Tibial nerve (tissue), 4 donors: ENCODE results near the gene ICA1L. TPM values are rescaled to one million over a fixed set of nuclear protein-coding genes. Genes with fewer than 3 reads are reported as not detected.
"Not testable (repeated sequence)": the region's sequence is repeated elsewhere in the genome, so short reads cannot be mapped to it uniquely, and the experiment has no call there.

Experiments used
- DNase-seq, 2 donors: peaks; one replicate each; pipeline ENCODE4 v3.0.0-alpha.2; 2019; ENCODE audit warnings: low spot score in 2 of 2
- H3K27ac ChIP-seq, 4 donors: fragments of 200-600 bp; sonication (generic) in 3 of 4; one replicate each; pipeline ENCODE4 v1.5.1; 2017 to 2019; ENCODE audit warnings: mild to moderate bottlenecking in 1 of 4
- H3K27me3 ChIP-seq, 2 donors: fragments of 200-600 bp; sonication (generic) in 1 of 2; one replicate each; pipeline versions ENCODE4 v1.5.1 to v1.6.0; 2017 to 2019
- H3K36me3 ChIP-seq, 3 donors: fragments of 200-600 bp; sonication (generic); one replicate each; pipeline ENCODE4 v1.5.1; 2018 to 2019
- H3K4me1 ChIP-seq, 4 donors: fragments of 200-600 bp; sonication (generic) in 3 of 4; one replicate each; pipeline ENCODE4 v1.5.1; 2017 to 2019
- H3K4me3 ChIP-seq, 4 donors: fragments of 200-600 bp; sonication (generic) in 3 of 4; one replicate each; pipeline ENCODE4 v1.5.1; 2017 to 2019; ENCODE audit warnings: mild to moderate bottlenecking in 1 of 4, moderate library complexity in 1 of 4
- H3K9me3 ChIP-seq, 4 donors: fragments of 200-600 bp; sonication (generic) in 3 of 4; one replicate each; pipeline ENCODE4 v1.5.1; 2017 to 2019
- EP300 ChIP-seq, 2 donors: sonication (generic); formaldehyde crosslinking; IDR thresholded peaks; one replicate each; pipeline ENCODE4 v1.6.1; 2017; ENCODE audit warnings: antibody characterized with exemption in 2 of 2, mild to moderate bottlenecking in 1 of 2
- POLR2A ChIP-seq, 2 donors: fragments of 450-650 bp; IDR thresholded peaks; one replicate each; pipeline ENCODE4 v1.6.1; 2017; ENCODE audit warnings: antibody characterized with exemption in 2 of 2, mild to moderate bottlenecking in 2 of 2, moderate library complexity in 2 of 2
- WGBS, 2 donors: methylation state at CpG; one replicate each; pipeline ENCODE4 v1.1.5; 2018; 5-methylcytosine and 5-hydroxymethylcytosine counted together
- total RNA-seq, 4 donors: library from RNA; depleted of rRNA; stranded (reverse); fragments of >200 nt; gene quantifications; one replicate each; pipeline ENCODE4 v1.1.0, GENCODE V29; 2016
- TF ChIP-seq, protein P1 (sequence below), 5 experiments: fragments of 200-600 bp in 3 of 5; fragments of 450-650 bp in 2 of 5; sonication (generic) in 3 of 5; IDR thresholded peaks; one replicate each; pipeline ENCODE4 v1.5.1; 2016 to 2019; ENCODE audit warnings: antibody characterized with exemption in 5 of 5, mild to moderate bottlenecking in 3 of 5, moderate library complexity in 2 of 5

ICA1L gene
- total RNA-seq, 4 donors from 2014 or later = 12.3 to 70.2 (median 32.7) TPM

DNA sequence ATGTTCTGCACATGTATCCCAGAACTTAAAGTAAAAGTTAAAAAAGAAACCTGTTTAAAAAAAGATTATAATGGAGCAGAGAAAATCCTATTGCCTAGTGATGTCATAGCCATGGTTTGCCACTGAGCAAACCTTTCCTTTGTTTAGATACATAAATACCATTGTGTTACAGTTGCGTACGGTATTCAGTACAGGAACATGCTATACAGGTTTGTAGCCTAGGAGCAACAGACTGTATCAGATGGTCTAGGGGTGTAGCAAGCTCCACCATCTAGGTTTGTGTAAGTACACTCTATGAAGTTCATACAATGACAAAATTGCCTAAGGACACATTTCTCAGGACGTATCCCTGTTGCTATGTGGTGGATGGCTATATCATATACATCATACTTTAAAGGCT lies 13.0 kb downstream of the ICA1L start:
- no peaks in the 10 kb centered on the region for H3K4me1 ChIP-seq
- H3K9me3 ChIP-seq = peaks cover 0 to 3% (median 0%) of the 10 kb centered on the region in 4 donors
- no peaks in the 10 kb centered on the region for H3K27me3 ChIP-seq
- H3K36me3 ChIP-seq = no peaks in the 10 kb centered on the region
- DNase-seq = no peak
- no peak overlapping the region for H3K4me3 ChIP-seq
- WGBS, 2 donors = 64 to 77% methylated on average over 3 of the region's 3 CpGs
- H3K27ac ChIP-seq = no peak overlapping the region
- TF ChIP-seq EP300 (IDR thresholded peaks at IDR 0.05) (no peak), POLR2A (IDR thresholded peaks at IDR 0.05) (no peak)
- TF ChIP-seq, protein P1, sequence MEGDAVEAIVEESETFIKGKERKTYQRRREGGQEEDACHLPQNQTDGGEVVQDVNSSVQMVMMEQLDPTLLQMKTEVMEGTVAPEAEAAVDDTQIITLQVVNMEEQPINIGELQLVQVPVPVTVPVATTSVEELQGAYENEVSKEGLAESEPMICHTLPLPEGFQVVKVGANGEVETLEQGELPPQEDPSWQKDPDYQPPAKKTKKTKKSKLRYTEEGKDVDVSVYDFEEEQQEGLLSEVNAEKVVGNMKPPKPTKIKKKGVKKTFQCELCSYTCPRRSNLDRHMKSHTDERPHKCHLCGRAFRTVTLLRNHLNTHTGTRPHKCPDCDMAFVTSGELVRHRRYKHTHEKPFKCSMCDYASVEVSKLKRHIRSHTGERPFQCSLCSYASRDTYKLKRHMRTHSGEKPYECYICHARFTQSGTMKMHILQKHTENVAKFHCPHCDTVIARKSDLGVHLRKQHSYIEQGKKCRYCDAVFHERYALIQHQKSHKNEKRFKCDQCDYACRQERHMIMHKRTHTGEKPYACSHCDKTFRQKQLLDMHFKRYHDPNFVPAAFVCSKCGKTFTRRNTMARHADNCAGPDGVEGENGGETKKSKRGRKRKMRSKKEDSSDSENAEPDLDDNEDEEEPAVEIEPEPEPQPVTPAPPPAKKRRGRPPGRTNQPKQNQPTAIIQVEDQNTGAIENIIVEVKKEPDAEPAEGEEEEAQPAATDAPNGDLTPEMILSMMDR (IDR thresholded peaks at IDR 0.05) = no peak

DNA sequence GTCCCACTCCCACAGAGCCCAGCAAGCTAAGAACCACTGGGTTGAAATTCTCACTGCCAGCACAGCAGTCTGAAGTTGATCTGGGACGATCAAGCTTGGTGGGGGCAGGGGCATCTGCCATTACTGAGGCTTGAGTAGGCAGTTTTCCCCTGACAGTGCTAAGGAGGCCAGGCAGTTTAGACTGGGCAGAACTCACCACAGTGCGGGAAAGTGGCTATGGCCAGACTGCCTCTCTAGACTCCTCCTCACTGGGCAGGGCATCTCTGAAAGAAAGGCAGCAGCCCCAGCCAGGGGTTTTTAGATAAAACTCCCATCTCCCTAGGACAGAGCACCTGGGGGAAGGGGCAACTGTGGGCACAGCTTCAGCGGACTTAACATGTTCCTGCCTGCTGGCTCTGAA lies 22.2 kb downstream of the ICA1L start:
- H3K4me3 ChIP-seq, H3K4me1 ChIP-seq, DNase-seq, H3K27ac ChIP-seq, H3K36me3 ChIP-seq, H3K27me3 ChIP-seq, H3K9me3 ChIP-seq: not testable (repeated sequence)
- 54 to 64% methylated on average over 3 of the region's 3 CpGs for WGBS, 2 donors

DNA sequence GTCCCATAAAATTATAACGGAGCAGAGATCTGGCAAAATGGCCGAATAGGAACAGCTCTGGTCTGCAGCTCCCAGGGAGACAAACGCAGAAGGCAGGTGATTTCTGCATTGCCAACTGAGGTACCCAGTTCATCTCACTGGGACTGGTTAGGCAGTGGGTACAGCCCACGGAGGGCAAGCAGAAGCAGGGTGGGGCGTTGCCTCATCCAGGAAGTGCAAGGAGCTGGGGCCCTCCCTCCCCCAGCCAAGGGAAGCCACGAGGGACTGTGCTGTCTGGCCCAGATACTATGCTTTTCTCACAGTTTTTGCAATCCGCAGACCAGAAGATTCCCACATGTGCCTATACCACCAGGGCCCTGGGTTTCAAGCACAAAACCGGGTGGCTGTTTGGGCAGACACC lies 22.8 kb downstream of the ICA1L start:
- 61 to 76% methylated on average over 7 to 8 of the region's 8 CpGs for WGBS, 2 donors

DNA sequence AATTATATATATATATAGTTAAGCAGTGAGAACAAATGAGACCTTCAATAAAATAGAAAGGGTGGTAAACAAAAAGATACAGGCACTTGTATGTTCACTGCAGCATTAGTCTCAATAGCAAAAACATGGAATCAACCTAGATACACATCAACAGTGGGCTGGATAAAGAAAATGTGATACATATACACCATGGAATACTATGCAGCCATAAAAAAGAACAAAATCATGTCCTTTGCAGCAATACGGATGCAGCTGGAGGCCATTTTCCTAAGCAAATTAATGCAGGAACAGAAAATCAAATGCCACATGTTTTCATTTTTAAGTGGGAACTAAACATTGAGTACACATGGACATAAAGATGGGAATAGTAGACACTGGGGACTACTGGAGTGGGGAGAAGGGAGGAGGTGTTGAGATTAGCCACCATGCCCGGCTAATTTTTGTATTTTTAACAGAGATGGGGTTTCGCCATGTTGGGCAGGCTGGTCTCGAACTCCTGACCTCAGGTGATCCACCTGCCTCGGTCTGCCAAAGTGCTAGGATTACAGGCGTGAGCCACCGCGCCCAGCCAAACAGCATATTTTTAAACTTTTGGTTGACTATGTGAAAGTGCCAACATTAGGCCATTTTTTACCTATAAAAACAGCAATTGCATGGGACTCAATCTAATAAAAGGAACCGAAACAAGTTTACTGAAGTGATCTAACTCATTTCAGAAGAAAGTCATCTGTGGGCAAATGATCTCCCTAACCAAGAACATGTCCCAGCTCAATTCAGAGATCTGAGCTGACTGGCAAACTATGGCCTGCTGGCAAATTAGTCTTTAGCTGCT lies 23.7 kb downstream of the ICA1L start:
- no peak for DNase-seq
- WGBS, 2 donors = 81 to 86% methylated on average over 9 of the region's 9 CpGs
- Histone ChIP-seq H3K4me1 (no peaks in the 10 kb centered on the region), H3K9me3 (peaks cover 0 to 8% (median 0%) of the 10 kb centered on the region in 4 donors), H3K27me3 (no peaks in the 10 kb centered on the region), H3K4me3 (no peak overlapping the region), H3K36me3 (peaks cover 0 to 16% (median 0%) of the 10 kb centered on the region in 3 donors), H3K27ac (no peak overlapping the region)
- TF ChIP-seq POLR2A (IDR thresholded peaks at IDR 0.05) (no peak), EP300 (IDR thresholded peaks at IDR 0.05) (no peak)
- TF ChIP-seq, protein P1 (IDR thresholded peaks at IDR 0.05) = no peak

More for the DNA sequence above, 22.8 kb downstream of the ICA1L start:
- TF ChIP-seq, protein P1 (IDR thresholded peaks at IDR 0.05) = no peak
- no peak for TF ChIP-seq EP300 (IDR thresholded peaks at IDR 0.05)
- TF ChIP-seq POLR2A (IDR thresholded peaks at IDR 0.05) = no peak
- no peaks in the 10 kb centered on the region for H3K4me1 ChIP-seq
- no peaks in the 10 kb centered on the region for H3K9me3 ChIP-seq
- no peaks in the 10 kb centered on the region for H3K27me3 ChIP-seq
- no peak overlapping the region for H3K4me3 ChIP-seq
- DNase-seq = no peak
- H3K36me3 ChIP-seq = peaks cover 0 to 8% (median 0%) of the 10 kb centered on the region in 3 donors
- no peak overlapping the region for H3K27ac ChIP-seq

DNA sequence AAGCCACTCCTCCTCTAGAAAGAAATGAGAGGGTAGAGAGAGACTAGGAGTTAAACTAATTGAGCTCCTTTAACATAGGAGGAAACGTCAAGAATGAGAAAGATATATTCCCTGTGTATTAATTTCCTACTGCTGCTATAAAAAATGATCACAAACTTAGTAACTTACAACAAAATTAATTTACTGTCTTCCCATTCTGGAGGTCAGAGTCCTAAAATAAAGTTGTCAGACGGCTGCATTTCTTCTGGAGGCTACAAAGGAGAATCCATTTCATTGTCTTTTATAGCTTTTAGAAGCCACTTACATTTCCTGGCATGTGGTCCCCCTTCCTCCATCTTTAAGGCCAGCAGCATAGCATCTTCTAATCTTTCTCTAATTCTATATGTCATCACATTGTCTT lies 26.9 kb downstream of the ICA1L start:
- H3K27me3 ChIP-seq = no peaks in the 10 kb centered on the region
- H3K4me1 ChIP-seq = no peaks in the 10 kb centered on the region
- TF ChIP-seq EP300 (IDR thresholded peaks at IDR 0.05) (no peak), POLR2A (IDR thresholded peaks at IDR 0.05) (no peak)
- TF ChIP-seq, protein P1 (IDR thresholded peaks at IDR 0.05) = no peak
- no peak overlapping the region for H3K4me3 ChIP-seq
- H3K9me3 ChIP-seq = peaks cover 0 to 23% (median 2%) of the 10 kb centered on the region in 4 donors
- DNase-seq = no peak
- WGBS, 2 donors = 54 to 66% methylated on average over 2 of the region's 2 CpGs
- H3K27ac ChIP-seq = no peak overlapping the region
- peaks cover 0 to 14% (median 0%) of the 10 kb centered on the region in 3 donors for H3K36me3 ChIP-seq
